ENCODE results near the gene UBXN7. TPM values are rescaled to one million over a fixed set of nuclear protein-coding genes. Genes with fewer than 3 reads are reported as not detected.

UBXN7 gene
- polyA plus RNA-seq, 1 donor from 2014 or later: 19.6 TPM

GRCh38 chr3:196399485-196399945 lies 32.7 kb downstream of the UBXN7 start:
- H4K20me1 ChIP-seq (ENCODE audit: insufficient read depth): no peaks in the 10 kb centered on the region
- no peak overlapping the region for H3K4me2 ChIP-seq (ENCODE audit: low read length)
- no peak overlapping the region for H3K27ac ChIP-seq (ENCODE audit: low read length)
- no peaks in the 10 kb centered on the region for H3K9me2 ChIP-seq (ENCODE audit: insufficient read depth, low read length)
- H2AFZ ChIP-seq (ENCODE audit: low read depth, low read length): no peak overlapping the region
- no peaks in the 10 kb centered on the region for H3F3A ChIP-seq (ENCODE audit: insufficient read depth, low read length, poor library complexity, severe bottlenecking)
- no peak overlapping the region for H3K4me3 ChIP-seq (ENCODE audit: low read length)
- no peaks in the 10 kb centered on the region for H3K36me3 ChIP-seq (ENCODE audit: insufficient read depth, low read length)
- H3K9me3 ChIP-seq (ENCODE audit: low read length): no peaks in the 10 kb centered on the region
- H3K27me3 ChIP-seq (ENCODE audit: insufficient read depth, low read depth, low read length): no peaks in the 10 kb centered on the region
- TF ChIP-seq EP300 (conservative IDR thresholded peaks at IDR 0.05; ENCODE audit: poor library complexity, severe bottlenecking) (no peak), POLR2AphosphoS5 (IDR thresholded peaks at IDR 0.05) (no peak), CTCF (IDR thresholded peaks at IDR 0.05; ENCODE audit: poor library complexity, severe bottlenecking) (no peak), SMC3 (conservative IDR thresholded peaks at IDR 0.05; ENCODE audit: poor library complexity) (no peak), EZH2 (IDR thresholded peaks at IDR 0.05; ENCODE audit: borderline replicate concordance, insufficient read depth, low read length, poor library complexity, severe bottlenecking) (no peak)
- H3K9ac ChIP-seq (ENCODE audit: low read length): no peak overlapping the region
- H3K79me2 ChIP-seq (replicated peaks; ENCODE audit: insufficient read depth, low read length): peaks cover 9% of the 10 kb centered on the region

DNA sequence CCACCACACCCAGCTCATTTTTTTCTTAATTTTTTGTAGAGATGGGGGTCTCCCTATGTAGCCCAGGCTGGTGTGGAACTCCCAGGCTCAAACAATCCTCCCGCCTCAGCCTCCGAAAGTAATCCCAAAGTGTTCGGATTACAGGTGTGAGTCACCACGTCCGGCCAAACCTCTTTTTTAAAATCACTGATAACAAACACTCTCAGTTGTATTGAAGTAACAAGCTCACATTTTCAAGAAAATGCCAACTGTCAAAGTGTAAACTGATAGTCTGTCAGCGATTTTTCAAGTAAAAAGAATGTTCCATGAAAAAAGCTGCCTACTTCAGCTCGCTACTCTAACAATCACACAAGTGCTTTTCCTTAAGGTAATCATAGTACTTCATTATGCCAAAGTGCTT lies 33.4 kb downstream of the UBXN7 start:
- H3K36me3 ChIP-seq (ENCODE audit: insufficient read depth, low read length): no peaks in the 10 kb centered on the region

More for the DNA sequence above, 33.4 kb downstream of the UBXN7 start:
- Histone ChIP-seq H3K79me2 (replicated peaks; ENCODE audit: insufficient read depth, low read length) (peaks cover 8% of the 10 kb centered on the region), H3K9ac (ENCODE audit: low read length) (no peak overlapping the region), H3K9me2 (ENCODE audit: insufficient read depth, low read length) (no peaks in the 10 kb centered on the region), H2AFZ (ENCODE audit: low read depth, low read length) (no peak overlapping the region), H3K4me3 (ENCODE audit: low read length) (no peak overlapping the region), H3K27ac (ENCODE audit: low read length) (no peak overlapping the region), H4K20me1 (ENCODE audit: insufficient read depth) (no peaks in the 10 kb centered on the region), H3K27me3 (ENCODE audit: insufficient read depth, low read depth, low read length) (no peaks in the 10 kb centered on the region), H3K9me3 (ENCODE audit: low read length) (no peaks in the 10 kb centered on the region), H3K4me2 (ENCODE audit: low read length) (no peak overlapping the region), H3F3A (ENCODE audit: insufficient read depth, low read length, poor library complexity, severe bottlenecking) (no peaks in the 10 kb centered on the region)
- TF ChIP-seq POLR2AphosphoS5 (IDR thresholded peaks at IDR 0.05) (no peak), MXI1 (conservative IDR thresholded peaks at IDR 0.05; ENCODE audit: poor library complexity, severe bottlenecking) (no peak), SMC3 (conservative IDR thresholded peaks at IDR 0.05; ENCODE audit: poor library complexity) (no peak), EP300 (conservative IDR thresholded peaks at IDR 0.05; ENCODE audit: poor library complexity, severe bottlenecking) (no peak), RAD21 (conservative IDR thresholded peaks at IDR 0.05) (no peak), EZH2 (IDR thresholded peaks at IDR 0.05; ENCODE audit: borderline replicate concordance, insufficient read depth, low read length, poor library complexity, severe bottlenecking) (no peak), TAF1 (IDR thresholded peaks at IDR 0.05; ENCODE audit: low read depth) (no peak), CTCF (IDR thresholded peaks at IDR 0.05; ENCODE audit: poor library complexity, severe bottlenecking) (no peak), REST (IDR thresholded peaks at IDR 0.05; ENCODE audit: borderline replicate concordance) (no peak)
